ENCODE measurements around the gene TEAD1. TPM values are rescaled to one million over a fixed set of nuclear protein-coding genes. Genes with fewer than 3 reads are reported as not detected.

TEAD1 gene
- polyA plus RNA-seq, 5 donors = 47.5 to 104 (median 79.0) TPM

DNA sequence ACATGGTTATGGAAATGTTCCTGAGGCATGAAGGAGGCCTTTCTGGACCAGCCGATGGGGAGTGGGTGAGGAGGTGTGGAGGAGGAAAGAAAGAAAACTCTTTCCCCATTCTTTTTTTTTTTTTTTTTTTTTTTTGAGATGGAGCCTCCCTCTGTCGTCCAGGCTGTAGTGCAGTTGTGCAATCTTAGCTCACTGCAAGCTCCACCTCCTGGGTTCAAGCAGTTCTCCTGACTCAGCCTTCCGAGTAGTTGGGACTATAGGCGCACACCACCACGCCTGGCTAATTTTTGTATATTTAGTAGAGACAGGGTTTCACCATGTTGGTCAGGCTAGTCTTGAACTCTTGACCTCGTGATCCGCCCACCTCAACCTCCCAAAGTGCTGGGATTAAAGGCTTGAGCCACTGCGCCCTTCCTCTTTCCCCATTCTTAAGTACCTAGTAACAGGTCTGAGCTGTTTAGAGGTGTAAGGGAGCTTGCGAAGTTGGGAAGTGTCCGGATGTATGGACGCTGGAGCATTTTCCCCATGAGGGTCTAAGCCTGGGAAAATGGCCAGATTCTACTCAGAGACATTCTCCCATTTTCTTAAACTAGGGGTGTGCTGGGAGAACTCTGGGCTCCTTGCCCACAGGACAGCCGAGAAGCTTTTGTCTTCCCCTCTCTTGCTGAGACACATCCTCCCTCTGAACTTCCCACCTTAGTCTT is 135.8 kb downstream of the TEAD1 start:
- DNase-seq = no peak

DNA sequence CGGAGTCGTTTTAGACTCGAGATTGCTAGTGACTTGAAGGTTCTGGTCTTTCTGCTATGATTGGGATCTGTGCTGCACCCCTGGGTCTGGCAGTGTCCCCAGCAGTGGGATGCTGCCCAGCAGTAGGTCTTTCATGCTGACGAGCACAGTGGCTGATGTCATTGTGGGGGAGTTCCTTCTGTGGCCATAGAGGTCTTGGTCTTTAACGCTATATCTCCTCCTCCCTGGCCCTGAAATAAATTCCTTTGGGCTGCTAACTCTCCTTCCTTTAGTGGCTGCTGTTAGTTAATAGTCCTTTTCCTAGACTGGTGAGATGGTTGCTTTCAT is 136.3 kb downstream of the TEAD1 start:
- DNase-seq = no peak

DNA sequence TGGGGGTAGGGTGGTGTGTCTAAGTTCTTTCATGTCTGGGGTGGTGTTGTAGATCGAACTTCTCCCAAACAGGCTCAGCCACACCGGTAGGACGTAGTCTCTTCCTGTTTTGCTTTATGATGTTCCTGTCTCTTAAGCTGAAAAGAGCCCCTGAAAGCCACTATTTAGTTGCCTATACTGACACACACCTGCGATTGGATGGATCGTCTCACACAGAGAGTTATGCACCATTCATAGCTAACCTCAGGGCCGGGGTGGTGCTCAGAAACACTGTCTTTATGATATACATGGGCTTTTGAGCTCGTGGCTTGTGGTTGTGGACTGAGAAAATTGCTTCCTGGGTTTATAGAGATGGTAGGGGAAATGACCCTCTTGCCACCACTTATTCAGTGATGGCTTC is 137.6 kb downstream of the TEAD1 start:
- no peak for DNase-seq

DNA sequence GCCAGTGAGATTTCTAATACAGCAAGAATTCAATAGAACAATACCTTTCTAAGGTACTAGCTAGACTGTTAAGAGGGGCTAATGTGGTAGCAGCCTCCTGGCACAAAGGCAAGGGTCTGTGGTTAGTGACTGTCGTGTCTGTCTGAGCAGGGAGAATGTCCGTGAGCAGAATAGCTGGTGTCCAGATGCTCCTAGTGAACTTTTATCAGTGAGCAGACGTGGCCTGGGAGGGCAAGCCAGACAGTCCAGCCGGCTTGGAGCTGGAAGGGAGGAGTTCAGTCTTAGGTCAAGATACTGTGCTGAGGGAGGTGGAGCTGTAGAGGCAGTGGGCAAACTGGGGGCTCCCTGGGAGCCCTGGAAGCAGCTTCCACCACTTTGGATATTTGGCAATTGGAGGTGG is 138.6 kb downstream of the TEAD1 start:
- DNase-seq = no peak

DNA sequence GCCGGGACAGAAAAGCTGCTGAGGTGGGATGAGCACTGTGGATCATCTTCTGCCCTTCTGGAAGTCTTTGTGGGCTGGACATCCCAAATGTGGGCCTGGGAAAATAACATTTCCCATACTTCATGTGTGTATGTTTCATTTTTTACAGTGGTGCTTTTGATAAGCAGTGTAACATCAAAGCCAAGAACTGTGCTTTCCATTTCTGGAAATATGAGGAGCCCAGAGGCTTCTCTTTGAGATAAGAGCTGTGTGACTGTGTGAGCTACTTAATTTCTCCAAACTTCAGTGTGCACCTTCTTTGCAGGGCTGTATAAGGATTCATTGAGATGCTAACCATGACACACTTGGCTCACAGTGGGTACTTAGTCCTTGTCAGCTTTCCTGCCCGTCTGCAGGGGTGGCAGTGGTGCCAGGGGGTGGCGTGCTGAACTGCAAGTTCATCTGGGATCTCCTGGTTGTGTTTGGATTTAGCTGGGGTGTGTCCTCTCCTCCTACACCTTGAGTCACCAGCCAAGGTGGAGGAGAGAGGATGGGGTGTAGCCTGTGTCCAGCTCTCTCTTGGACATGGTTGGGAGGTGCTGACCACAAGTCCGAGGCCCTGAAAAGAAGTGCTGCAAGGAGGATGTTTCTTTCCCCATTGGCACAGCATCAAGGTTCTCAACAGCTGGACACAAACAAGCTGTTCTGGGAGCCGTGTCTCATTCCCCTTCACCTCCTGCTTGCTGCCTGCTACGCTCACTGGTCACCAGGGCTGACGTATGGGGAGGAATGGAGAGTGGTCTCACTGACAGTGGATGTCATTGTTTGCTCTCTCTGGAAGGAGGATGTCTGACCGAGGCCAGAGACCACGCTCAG is 139.4 kb downstream of the TEAD1 start:
- DNase-seq = peak; percentile 72 to 80

DNA sequence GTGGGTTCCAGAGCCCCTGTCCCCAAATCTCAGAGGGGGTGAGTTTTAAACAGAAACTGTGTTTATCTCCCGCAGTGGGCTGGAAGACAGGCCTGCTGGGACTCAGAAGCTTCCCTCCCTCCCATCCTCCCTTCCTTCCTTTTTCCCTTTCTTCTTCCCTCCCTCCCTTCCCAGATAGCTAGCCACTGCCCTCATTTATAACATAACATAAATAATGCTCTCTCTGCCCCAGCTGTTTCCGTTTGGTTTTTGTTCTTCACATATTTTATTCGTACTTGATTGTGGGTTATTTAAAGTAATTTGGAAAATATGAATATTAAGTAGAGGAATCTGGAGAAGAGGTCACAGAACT is 140.9 kb downstream of the TEAD1 start:
- no peak for DNase-seq

DNA sequence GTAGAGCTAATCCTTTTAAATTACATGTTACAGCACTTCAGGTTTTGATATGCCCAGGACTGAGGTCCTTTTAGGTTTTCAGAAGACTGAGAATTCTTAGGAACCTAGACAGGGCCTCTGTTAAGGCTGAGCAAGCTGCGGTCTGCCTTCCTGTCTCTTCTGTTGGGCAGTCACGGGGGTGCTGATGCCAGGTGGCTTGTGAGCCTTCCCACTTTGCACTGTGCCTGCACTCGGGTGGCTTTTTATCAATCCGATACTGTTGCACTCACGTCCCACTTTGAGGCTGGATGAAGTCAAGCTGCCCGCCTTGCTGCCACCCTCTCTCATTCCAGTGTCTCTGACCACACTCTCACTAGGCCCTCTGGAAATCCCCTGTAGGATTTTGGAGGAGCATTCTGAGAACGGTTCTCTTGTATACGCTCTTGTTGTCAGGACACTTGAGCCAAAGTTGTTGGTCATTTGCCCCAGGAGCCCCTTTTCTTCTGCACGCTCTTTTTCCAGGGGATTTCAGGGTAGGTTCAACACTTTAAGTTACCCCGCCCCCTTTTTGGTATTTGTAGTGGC is 141.8 kb downstream of the TEAD1 start:
- no peak for DNase-seq

DNA sequence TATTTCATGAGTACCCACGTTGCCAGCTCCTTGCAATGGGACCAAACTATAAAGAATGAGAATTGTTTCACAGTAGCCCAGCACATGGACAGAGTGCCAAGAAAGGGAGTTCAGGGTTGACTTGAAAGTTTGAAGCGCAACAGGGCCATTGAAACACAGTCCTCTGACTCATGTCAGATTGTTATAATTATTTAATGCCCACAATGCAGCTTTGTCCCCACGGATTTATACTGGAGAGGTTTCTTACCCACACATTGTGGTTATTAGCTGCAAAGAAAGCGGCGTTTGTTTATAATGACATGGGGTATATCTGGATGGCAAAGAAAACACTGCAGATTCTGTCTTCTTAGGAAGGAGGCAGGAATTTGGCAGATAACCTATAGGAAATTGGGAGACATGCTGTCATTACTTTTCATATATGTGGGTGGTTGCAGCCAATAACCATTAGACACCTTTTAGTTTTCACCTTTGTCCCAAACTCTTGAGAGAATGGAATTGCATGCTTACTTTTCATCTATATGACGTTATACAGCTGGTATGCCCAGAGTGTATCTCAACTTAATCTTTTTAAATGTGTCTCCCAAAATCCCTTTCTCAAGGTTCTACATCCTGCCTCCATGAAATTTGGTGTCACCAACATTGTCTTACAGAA is 143.6 kb downstream of the TEAD1 start:
- no peak for DNase-seq

DNA sequence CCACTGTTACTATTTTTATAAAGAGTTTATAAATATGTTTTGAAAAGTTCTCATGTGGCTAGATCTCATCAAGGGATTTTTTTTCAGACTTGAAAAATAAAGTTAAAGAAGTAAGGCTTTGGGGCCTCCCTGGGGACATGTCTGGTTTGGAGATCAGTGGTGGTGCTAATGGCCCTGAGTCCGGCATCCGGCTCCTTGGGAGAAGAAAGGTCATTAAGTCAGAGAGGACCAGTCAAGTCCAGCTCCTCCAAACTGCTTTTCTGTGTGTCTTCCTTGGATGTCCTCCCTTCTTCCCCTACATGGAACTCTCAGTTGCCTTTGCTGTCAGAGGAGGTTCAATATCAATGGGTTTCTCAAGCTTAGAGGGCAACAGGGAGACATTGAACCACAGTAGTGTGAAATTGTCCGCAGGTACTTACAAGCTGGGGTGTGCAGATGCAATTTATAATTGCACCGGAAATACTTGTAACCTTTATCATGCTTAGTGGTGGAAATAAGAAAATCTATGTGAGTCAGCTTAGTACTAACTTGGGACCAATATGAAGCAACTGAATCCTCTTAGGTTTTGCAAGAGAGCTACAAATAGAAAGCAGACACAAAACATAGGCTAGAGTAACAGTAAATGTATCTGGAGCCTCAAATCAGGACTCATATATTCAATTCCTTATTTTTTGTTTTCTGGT is 144.3 kb downstream of the TEAD1 start:
- DNase-seq = no peak

DNA sequence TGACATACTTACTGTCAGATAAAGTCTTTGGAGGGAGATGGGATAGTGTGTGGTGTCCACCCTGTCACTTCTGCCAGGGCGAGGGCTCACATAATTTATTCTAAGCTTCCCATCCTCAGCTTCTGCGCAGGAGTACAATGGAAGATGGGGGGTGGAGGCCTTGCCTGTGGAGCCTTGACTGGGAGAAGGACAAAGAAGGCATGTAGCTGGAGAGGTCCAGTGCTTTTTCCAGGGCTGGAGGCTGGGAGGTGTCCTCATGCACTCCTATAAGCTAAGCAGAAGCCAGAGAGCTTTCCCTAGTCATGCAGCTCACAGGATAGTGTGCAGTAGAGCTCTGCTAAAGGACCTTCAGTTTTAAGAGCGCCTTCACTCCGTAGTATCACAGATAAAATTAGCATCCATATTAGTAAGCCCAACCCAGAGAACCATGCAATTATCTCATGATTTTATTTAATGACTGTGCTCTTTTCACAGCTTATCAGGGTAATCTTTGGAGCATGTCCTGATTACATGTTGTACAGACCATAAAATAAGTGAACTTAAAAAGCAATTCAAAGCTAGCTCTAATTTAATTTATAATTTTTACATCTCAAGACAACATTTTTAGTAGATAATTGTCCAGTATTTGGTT is 148.3 kb downstream of the TEAD1 start:
- no peak for DNase-seq

DNA sequence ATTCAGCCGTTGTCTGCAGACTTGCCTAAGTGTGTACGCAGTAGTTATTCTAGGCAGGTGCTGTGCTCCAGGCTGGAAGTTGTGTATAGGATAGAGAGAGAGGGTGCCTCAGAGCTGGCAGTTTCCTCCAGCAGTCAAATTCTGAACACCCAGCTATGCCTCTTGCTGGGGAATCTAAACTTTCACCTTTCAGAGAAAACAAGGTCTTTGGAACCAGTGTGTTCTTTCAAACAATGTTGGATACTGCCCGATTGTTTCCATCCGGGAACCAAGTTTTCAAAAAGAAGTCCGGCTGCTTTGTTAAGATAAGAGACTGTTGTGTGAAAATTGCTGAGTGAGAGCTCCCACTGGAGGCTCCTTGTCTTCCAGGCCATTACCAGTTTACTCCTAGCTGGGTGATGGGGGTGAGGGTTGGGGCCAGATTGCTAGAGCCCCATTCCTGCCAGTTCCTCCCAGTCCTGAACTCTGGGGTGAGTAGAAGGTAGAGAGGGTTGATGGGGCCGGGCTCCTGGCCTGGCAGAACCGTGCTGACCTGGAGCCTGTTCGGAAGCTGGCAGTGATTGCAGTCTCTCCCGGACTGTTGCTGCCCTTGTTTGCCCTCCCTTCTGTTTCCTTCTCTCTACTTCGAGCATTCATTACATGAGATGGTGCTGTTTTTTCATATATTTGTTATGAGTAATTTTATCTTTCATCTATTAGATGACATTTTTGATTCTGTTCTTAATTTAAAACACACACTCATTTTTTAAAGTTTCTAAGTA is 150.2 kb downstream of the TEAD1 start:
- no peak for DNase-seq

DNA sequence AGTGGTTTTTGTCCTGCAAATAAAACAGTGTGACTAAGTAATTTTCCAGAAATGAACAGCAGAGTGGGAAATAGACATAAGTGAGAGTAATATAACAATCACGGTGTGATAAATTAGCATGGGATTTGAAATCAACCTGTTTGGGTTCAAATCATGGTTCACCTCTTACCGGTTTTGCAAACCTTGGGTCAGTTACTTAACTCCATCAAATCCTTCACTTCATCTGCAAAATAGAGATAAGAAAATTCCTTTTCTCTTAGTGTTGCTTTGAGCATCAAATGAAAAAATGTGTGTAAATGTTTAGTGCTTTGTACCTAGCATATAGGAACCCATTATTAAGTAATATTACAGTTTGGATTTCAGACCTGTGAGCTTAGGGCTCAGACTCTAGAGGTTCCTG is 152.2 kb downstream of the TEAD1 start:
- DNase-seq = no peak

DNA sequence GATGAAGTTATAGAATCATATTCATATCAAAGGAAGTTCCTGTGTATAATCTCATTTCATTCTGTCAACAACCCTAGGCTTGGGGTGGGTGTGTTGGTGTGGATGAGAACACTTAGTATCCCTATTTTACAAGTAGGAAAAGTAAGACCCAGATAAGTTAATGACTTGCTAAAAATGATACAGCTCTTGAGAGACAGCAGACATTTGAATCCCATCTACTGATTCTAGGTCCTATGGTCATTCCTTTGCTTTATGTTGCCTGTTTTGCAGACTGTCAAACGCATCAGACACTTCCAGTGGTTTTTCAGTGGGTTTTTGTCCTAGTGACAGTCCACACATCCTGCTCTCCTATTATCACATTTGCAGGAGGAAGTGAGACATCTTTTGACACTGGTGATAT is 153.1 kb downstream of the TEAD1 start:
- no peak for DNase-seq

DNA sequence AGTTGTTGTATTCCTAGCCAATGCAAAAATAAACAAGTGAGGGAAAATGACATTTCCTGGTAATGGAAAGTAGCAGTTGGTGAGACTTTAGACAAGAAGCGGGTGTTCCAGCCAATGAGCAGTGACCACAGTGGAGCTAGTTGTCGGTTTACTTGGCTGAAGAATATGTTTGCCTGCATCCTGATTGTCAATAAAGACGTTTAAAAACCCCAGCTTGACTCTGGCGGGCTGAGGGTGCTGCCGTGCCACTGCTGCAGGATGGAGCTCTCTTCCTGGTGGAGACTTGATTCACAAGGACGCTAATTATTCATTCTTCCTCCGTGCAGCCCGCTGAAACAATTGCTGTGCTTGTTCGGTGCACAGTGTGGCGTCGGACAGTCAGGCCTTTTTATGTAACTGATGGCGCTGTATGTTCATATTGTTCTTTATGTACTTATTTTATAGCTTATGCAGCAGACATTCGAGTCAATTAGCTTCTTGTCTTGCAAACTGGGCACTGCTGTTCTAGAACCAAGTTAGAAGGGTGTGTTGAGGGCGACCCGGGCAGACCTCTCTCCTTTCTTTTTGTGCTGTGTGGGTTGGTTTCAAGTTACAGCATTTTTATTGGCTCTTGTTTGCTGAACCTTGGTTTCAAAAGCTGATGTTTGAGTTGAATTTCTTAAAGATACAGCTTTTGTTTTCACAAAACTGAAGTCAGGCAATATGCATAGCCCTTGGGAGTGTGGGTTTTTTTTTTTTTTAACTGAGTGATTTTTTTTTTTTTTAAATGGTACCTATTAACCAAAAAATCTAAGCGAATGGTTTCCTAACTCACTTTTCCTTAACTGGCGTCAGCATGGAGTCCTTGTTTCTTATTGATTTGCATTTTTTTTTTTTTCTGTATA is 153.9 kb downstream of the TEAD1 start:
- DNase-seq = peak; percentile 71 to 81

DNA sequence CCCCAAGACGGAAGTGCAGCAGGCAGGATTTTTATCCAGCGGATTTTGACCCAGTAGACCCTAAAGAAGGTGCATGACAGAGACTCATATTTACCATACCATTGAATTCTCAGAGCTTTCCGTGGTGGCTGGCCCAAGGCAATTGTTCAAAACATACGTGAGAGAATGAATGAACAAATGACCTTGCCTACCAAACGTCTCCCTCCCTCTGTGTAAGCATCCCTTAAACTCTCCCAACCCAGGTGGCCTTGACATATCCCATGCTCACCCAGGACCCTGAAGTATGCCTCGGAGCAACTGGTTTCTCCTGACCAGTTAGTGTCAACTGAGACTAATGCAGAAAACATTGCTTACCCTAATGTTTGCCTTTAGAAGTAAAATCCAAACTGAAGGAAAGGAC is 154.9 kb downstream of the TEAD1 start:
- no peak for DNase-seq

DNA sequence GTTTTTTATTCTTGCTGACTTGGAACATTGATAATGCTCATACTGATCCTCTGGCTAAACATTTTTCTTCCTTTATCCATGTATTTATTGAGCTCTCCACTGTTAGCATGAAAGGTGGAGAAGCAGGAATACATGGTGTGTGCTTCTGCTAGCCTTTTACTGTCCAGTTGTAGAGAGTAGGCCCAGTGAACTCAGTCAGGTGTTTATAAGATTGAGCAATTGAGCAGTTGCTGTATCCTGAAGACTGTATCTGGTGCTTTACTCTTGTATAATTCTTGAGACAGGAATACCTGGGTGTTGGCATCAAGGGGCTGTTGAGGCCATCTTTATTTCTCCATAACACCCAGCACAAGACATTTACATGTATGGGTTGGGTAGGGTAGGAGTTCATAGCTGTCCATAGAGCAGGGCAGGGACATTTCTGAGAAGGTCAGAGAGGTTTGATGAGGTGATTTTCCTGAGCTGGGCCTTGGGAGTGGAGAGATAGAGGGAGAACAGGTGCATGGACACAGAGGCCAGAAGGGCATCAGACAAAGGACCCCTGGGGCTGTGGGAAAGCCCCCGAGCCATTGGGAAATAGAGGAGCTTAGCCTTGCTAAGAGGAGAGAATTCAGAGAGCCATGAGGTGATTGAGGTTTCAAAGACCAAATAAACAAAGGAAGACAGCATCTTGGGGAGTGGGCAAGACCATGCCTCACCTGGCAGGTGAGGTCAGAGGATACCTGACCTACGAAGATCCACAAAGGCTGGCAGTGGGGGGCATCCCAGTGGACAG is 155.5 kb downstream of the TEAD1 start:
- DNase-seq = no peak

DNA sequence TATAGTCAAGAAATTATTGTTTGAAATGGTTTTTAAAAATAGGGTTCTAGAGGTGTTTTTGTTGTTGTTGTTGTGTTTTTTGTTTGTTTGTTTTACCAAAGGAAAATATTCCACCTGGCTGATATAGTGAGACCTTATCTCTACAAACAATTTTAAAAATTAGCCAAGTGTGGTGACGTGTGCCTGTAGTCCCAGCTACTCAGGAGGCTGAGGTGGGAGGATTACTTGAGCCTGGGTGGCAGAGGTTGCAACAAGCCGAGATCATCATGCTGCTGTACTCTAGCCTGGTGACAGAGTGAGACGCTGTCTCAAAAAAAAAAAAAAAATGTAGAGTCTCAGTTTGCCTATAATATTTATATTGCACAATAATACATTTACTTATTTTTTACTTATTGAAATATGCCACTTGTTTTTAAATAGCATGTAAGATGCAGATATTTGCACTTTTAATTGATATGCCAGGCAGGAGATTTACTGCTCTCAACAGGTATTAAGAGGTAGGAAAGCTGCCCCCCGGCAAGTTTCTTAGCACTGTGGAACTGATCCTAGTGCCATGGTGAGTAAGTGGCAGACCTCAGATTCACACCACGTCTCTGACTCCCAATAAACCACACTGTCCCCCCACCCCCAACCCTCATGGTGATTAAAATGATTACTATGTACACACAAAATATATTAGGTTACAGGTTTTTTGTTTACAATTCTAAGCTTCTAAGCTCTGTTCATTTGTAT is 157.4 kb downstream of the TEAD1 start:
- DNase-seq = no peak
